Lower lobe of right lung (tissue), 2 donors: ENCODE measurements around the gene MRPL55. TPM values are rescaled to one million over a fixed set of nuclear protein-coding genes. Genes with fewer than 3 reads are reported as not detected.
A peak's percentile ranks its signal among the peaks of the same experiment; 100 is the strongest.

Experiments
- ATAC-seq, 2 donors: fragments of 200-7000 bp; cut with Tn5 transposase; one replicate each; pipeline ENCODE4 v1.9.1; 2020 to 2022; ENCODE audit warnings: mild to moderate bottlenecking in 2 of 2, moderate library complexity in 2 of 2
- DNase-seq: peaks from one replicate; pipeline ENCODE4 v3.0.0-alpha.2; 2020
- H3K27ac ChIP-seq: fragments of 200-600 bp; one replicate; pipeline ENCODE4 v1.8.0; 2022
- H3K27me3 ChIP-seq: fragments of 200-600 bp; one replicate; pipeline ENCODE4 v1.8.0; 2022; ENCODE audit warnings: low read depth
- H3K36me3 ChIP-seq: fragments of 200-600 bp; one replicate; pipeline ENCODE4 v1.8.0; 2022; ENCODE audit warnings: mild to moderate bottlenecking
- H3K4me1 ChIP-seq: fragments of 200-600 bp; one replicate; pipeline ENCODE4 v1.8.0; 2022
- H3K4me3 ChIP-seq: fragments of 200-600 bp; one replicate; pipeline ENCODE4 v1.8.0; 2022; ENCODE audit warnings: mild to moderate bottlenecking
- H3K9me3 ChIP-seq: fragments of 200-600 bp; one replicate; pipeline ENCODE4 v1.8.0; 2022
- intact Hi-C: fragments of 100-400 bp; cut with DNase I; formaldehyde crosslinking; loops from one replicate; pipeline ENCODE4 v1.11.0; 2022
- total RNA-seq: library from RNA; stranded (reverse); fragmentation: NEBNext Ultra II Directional; extraction: Animal tissue kit (Norgen Biotek cat#: 25700); gene quantifications from one replicate; pipeline ENCODE4 v1.2.1, GENCODE V29; 2021
- TF ChIP-seq, protein P1 (sequence below): fragments of 200-600 bp; IDR thresholded peaks from one replicate; pipeline ENCODE4 v1.8.0; 2022; ENCODE audit warnings: antibody characterized with exemption, mild to moderate bottlenecking
- donor health status: DM: no; HTN: yes; CAD: no; lungs with severe emphysema.

The MRPL55 gene
- total RNA-seq, 1 donor from 2014 or later, result 43.6 TPM

DNA sequence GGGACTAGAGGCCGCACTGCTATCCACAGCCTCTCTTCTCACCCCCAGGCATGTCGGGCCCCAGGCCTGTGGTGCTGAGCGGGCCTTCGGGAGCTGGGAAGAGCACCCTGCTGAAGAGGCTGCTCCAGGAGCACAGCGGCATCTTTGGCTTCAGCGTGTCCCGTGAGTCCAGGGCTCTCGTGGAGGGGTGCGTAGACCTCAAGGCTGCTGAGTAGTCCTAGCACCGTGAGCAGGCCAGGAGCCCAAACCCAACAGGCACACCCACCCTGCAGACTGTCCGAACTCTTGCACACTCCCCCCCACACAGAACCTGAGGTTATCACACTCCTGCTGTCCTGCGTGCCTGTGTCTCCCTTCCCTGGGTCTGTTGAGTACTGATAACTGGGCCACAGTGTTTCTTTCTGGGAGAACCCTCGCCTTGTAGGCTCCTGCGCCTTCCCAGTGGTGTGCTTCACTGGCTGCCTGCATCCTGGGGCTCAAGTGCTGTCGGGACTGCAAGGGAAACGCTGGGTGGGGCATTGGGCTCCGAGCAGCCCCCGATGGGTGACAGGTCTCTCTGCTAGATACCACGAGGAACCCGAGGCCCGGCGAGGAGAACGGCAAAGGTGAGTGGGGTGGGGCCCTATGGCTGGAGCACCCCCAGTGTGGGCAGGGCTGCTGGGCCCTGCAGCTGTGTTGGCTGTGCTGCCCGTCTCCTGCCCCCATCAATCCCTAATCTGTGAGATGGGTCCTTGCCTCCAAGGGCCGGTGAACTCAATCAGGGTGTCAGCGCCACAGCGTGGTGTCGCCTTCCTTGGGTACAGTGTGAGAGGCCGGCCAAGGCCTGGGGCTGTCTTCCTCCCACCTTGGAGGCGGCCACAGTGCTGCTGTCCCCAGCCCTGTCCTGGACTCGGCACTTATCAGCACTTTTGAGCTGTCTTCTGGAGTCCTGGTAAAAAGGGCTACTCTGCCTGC is 36.6 kb upstream of the MRPL55 start:
- Histone ChIP-seq H3K9me3 (no peaks in the 10 kb centered on the region), H3K27ac (no peak overlapping the region), H3K27me3 (no peaks in the 10 kb centered on the region), H3K36me3 (peaks cover 57% of the 10 kb centered on the region), H3K4me3 (no peak overlapping the region), H3K4me1 (peaks cover 77% of the 10 kb centered on the region)
- ATAC-seq, result no peak
- intact Hi-C loops, result no loop called here
- TF ChIP-seq, protein P1, sequence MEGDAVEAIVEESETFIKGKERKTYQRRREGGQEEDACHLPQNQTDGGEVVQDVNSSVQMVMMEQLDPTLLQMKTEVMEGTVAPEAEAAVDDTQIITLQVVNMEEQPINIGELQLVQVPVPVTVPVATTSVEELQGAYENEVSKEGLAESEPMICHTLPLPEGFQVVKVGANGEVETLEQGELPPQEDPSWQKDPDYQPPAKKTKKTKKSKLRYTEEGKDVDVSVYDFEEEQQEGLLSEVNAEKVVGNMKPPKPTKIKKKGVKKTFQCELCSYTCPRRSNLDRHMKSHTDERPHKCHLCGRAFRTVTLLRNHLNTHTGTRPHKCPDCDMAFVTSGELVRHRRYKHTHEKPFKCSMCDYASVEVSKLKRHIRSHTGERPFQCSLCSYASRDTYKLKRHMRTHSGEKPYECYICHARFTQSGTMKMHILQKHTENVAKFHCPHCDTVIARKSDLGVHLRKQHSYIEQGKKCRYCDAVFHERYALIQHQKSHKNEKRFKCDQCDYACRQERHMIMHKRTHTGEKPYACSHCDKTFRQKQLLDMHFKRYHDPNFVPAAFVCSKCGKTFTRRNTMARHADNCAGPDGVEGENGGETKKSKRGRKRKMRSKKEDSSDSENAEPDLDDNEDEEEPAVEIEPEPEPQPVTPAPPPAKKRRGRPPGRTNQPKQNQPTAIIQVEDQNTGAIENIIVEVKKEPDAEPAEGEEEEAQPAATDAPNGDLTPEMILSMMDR, result no peak
- no peak for DNase-seq

GRCh38 chr1:228144993-228145343 is 35.9 kb upstream of the MRPL55 start:
- intact Hi-C loops, result no loop called here
- Histone ChIP-seq H3K36me3 (peaks cover 56% of the 10 kb centered on the region), H3K9me3 (no peaks in the 10 kb centered on the region), H3K4me1 (peaks cover 69% of the 10 kb centered on the region), H3K27me3 (no peaks in the 10 kb centered on the region), H3K27ac (no peak overlapping the region), H3K4me3 (no peak overlapping the region)
- TF ChIP-seq, protein P1, result no peak
- no peak for ATAC-seq
- DNase-seq, result no peak

DNA sequence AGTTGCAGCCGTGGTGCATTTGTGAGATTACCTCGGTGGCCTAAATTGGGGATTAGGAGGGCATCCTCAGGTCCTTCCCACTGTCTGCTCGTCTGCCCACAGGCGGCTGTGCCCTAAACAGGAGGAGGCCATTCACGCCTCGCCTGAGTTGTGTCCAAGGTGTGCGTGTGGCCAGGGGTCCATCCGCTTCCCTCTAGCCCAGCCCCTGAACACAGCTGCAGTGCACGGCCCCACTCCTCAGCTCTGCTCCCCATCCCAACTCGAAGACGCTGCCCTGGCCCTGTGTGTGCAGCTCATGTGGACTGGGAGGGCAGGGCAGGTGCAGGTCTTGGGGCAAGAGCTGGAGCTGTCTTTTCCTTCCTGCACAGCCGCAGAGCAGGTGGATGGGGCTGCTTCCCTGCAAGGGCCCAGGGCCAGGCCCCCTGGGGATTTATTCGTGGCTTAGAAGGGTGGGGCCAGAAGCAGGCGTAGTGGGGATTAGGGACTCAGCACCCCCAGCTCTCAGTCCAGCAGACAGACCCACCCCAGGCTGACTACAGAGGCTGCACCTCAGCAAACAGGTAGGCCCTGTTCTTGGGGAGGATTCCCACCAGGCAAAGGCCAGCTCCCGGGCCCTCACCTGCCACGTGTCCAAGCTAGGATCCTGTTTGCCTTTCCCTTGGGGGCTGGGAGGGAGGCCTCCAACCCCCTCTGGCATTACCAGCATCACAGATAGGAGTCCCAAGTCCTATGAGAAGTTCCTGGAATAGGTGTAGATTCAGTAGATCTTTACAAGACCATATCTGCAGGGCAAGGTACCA is 35.3 kb upstream of the MRPL55 start:
- H3K9me3 ChIP-seq, result no peaks in the 10 kb centered on the region
- intact Hi-C loops, result no loop called here
- H3K36me3 ChIP-seq, result peaks cover 54% of the 10 kb centered on the region
- H3K4me1 ChIP-seq, result peaks cover 63% of the 10 kb centered on the region
- H3K4me3 ChIP-seq, result no peak overlapping the region
- ATAC-seq (no peak), DNase-seq (no peak)
- H3K27me3 ChIP-seq, result no peaks in the 10 kb centered on the region
- TF ChIP-seq, protein P1, result no peak
- no peak overlapping the region for H3K27ac ChIP-seq

DNA sequence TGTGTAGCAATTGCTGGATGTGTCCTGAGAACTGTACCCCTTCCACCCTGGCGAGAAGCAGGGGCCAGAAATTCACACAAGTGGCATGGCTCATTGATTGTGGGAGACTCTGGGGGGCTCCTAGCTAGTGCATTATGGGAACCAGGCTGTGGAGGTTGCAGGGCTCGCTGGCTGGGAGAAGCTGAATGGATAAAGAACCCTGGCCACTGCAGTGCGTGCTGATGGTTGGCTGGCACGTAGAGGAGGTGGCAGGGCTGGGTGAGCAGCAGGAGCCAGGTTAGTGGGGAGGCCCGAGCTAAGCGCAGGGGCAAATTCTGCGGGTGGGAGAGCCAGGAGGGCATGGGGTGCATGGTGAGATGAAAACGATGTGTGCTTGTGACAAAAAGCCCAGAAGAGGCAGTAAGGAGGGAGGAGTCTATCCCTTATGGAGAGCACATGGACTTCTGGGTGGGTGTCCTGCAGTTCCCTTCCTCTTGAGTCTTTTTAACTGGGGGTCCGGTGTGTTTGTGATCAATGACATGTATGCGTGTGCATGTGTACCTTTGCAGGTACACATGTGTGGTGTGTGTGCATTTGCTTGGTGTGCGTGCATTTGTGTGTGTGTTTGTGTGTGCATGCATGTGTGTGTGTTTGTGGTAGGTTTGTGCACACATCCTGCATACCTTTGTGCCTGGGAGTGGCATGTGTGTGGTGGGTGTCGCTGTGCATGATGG is 34.5 kb upstream of the MRPL55 start:
- Histone ChIP-seq H3K4me3 (peak overlapping the region; percentile 77), H3K27me3 (no peaks in the 10 kb centered on the region), H3K27ac (no peak overlapping the region), H3K4me1 (peaks cover 56% of the 10 kb centered on the region), H3K9me3 (no peaks in the 10 kb centered on the region), H3K36me3 (peaks cover 46% of the 10 kb centered on the region)
- DNase-seq (no peak), ATAC-seq (no peak)
- TF ChIP-seq, protein P1, result no peak
- intact Hi-C loops, result no loop called here

DNA sequence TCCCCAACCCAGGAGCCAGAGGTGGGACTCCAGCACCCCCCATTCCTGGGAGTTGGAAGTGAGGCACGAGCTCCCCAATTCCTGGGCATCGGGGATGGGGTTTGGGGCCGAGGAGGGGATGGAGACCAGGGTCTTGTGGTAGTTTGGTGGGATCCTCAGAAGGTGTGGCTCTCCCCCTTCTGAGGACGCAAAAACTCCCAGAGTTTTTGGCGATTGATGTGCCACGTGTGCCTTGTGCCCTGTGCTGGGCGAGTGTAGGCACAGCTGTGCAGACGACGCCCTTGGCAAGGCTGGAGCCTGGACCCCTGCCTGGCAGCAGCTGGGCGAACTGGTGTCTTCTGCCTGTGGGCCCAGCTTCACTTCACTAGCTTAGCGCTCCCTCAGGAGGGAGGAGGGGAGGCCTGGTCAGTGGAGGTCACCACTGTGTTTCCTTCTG is 33.6 kb upstream of the MRPL55 start:
- intact Hi-C loops, result no loop called here
- ATAC-seq, result no peak
- H3K4me3 ChIP-seq, result peak overlapping the region; percentile 77
- peak overlapping the region; percentile 99 for H3K27ac ChIP-seq
- TF ChIP-seq, protein P1, result no peak
- no peak for DNase-seq
- no peaks in the 10 kb centered on the region for H3K9me3 ChIP-seq
- H3K36me3 ChIP-seq, result peaks cover 37% of the 10 kb centered on the region
- no peaks in the 10 kb centered on the region for H3K27me3 ChIP-seq
- peaks cover 48% of the 10 kb centered on the region for H3K4me1 ChIP-seq
